ENCODE results near the gene ZNF217. TPM values are rescaled to one million over a fixed set of nuclear protein-coding genes. Genes with fewer than 3 reads are reported as not detected.
"Not testable (repeated sequence)": the region's sequence is repeated elsewhere in the genome, so short reads cannot be mapped to it uniquely, and the experiment has no call there.

Gene ZNF217
- total and polyA plus RNA-seq, 2 donors (not counting 1 experiment from before 2014, with no cell fraction given), result 14.5 to 22.0 TPM

DNA sequence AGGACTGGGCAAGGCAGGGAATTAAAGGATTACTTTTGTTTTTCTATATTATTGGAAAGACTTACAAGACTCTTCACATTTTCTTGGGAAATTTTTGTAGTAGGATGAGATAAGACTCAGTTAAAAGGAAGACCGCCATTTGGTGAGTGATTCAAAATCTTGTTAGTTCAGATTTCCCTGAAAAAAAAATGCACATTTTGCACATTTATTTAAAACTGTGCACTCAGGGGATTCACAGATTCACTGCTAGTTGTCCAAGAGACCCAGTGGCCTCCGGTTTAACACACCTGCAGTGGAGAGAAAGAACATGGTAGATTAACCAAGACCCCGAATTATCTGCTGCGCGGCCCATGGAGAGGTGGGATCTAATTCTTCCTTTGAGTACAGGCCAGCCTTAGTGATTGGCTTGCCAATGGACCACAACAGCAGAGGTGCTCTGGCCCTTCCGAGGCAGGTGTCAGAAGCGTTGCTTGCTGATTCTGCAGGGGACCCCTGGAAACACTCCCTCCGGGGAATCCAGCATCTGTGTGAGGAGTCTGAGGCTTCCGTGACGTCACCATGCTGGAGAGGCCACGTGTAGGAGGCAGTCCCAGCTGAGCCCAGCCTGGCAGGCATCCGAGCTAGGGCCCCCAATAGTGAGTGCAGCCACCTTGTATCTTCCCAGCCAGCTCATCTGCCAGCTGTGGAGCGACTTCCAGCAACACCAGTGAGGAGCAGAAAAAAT lies 68.9 kb downstream of the ZNF217 start:
- Histone ChIP-seq H3K9me3 (ENCODE audit: control insufficient read depth, insufficient read depth, low read depth, low read length) (no peaks in the 10 kb centered on the region), H3K9ac (ENCODE audit: insufficient read depth, low read length) (no peak overlapping the region), H3K4me1 (ENCODE audit: control insufficient read depth, extremely low read depth, insufficient read depth, low read length) (no peaks in the 10 kb centered on the region), H3K4me3 (replicated peaks in 1 of 4; ENCODE audit: control extremely low read depth in 1 of 4, insufficient read depth in 1 of 4, low read depth in 3 of 4, low read length in 4 of 4) (no peak overlapping the region), H3K4me2 (ENCODE audit: extremely low read depth, insufficient read depth, low read length) (no peak overlapping the region), H4K20me1 (ENCODE audit: control insufficient read depth, extremely low read depth, insufficient read depth, low read length) (no peaks in the 10 kb centered on the region), H2AFZ (ENCODE audit: low read length) (no peak overlapping the region), H3K79me2 (ENCODE audit: control insufficient read depth, insufficient read depth, low read length) (no peaks in the 10 kb centered on the region), H3K27ac (ENCODE audit: insufficient read depth, low read length) (no peak overlapping the region), H3K27me3 (ENCODE audit: control insufficient read depth, insufficient read depth, low read length) (no peaks in the 10 kb centered on the region), H3K36me3 (ENCODE audit: control insufficient read depth, insufficient read depth, low read length) (no peaks in the 10 kb centered on the region)
- DNase-seq (ENCODE audit: low read depth in 2 of 2), result no peak
- TF ChIP-seq, protein P1, sequence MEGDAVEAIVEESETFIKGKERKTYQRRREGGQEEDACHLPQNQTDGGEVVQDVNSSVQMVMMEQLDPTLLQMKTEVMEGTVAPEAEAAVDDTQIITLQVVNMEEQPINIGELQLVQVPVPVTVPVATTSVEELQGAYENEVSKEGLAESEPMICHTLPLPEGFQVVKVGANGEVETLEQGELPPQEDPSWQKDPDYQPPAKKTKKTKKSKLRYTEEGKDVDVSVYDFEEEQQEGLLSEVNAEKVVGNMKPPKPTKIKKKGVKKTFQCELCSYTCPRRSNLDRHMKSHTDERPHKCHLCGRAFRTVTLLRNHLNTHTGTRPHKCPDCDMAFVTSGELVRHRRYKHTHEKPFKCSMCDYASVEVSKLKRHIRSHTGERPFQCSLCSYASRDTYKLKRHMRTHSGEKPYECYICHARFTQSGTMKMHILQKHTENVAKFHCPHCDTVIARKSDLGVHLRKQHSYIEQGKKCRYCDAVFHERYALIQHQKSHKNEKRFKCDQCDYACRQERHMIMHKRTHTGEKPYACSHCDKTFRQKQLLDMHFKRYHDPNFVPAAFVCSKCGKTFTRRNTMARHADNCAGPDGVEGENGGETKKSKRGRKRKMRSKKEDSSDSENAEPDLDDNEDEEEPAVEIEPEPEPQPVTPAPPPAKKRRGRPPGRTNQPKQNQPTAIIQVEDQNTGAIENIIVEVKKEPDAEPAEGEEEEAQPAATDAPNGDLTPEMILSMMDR (conservative IDR thresholded peaks at IDR 0.05 in 1 of 2, IDR thresholded peaks at IDR 0.05 in 1 of 2; ENCODE audit: low read depth in 1 of 2, low read length in 2 of 2), result no peak
- no peak for TF ChIP-seq EZH2 (IDR thresholded peaks at IDR 0.05; ENCODE audit: low read length, missing control alignments)

DNA sequence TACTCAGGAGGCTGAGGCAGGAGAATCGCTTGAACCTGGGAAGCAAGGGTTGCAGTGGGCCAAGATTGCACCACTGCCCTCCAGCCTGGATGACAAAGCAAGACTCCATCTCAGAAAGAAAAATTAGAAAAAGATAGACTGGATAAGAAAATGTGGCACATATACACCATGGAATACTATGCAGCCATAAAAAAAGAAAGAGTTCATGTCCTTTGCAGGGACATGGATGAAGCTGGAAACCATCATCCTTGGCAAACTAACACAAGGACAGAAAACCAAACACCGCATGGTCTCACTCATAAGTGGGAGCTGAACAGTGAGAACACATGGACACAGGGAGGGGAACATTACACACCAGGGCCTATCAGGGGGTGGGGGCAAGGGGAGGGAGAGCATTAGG lies 70.0 kb downstream of the ZNF217 start:
- H2AFZ ChIP-seq (ENCODE audit: low read length); DNase-seq (ENCODE audit: low read depth in 2 of 2); H3K4me1 ChIP-seq (ENCODE audit: control insufficient read depth, extremely low read depth, insufficient read depth, low read length); H3K4me3 ChIP-seq (replicated peaks in 1 of 4; ENCODE audit: control extremely low read depth in 1 of 4, insufficient read depth in 1 of 4, low read depth in 3 of 4, low read length in 4 of 4); H3K79me2 ChIP-seq (ENCODE audit: control insufficient read depth, insufficient read depth, low read length); H3K27ac ChIP-seq (ENCODE audit: insufficient read depth, low read length); H3K9ac ChIP-seq (ENCODE audit: insufficient read depth, low read length); H3K27me3 ChIP-seq (ENCODE audit: control insufficient read depth, insufficient read depth, low read length); H3K9me3 ChIP-seq (ENCODE audit: control insufficient read depth, insufficient read depth, low read depth, low read length); H3K4me2 ChIP-seq (ENCODE audit: extremely low read depth, insufficient read depth, low read length); H3K36me3 ChIP-seq (ENCODE audit: control insufficient read depth, insufficient read depth, low read length); H4K20me1 ChIP-seq (ENCODE audit: control insufficient read depth, extremely low read depth, insufficient read depth, low read length): not testable (repeated sequence)

DNA sequence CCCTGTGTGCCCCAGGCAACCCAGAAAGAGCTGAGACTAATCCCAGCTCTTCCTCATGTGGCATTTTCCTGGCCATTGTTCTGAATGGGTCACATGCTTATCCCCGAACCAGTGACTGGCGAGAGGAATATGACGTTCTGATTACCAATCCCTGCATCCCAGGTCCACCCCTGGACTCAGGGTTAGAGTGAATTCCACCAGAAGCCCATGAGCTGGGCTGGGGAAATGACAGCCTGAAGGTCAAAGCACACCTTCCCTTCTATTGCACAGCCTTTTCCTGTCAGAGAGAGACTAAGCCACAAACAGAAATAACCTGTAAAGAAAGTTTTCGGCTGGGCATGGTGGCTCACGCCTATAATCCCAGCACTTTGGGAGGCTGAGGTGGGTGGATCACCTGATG lies 70.9 kb downstream of the ZNF217 start:
- no peak for DNase-seq (ENCODE audit: low read depth in 2 of 2)
- H3K36me3 ChIP-seq (ENCODE audit: control insufficient read depth, insufficient read depth, low read length), result no peaks in the 10 kb centered on the region
- H3K4me3 ChIP-seq (replicated peaks in 1 of 4; ENCODE audit: control extremely low read depth in 1 of 4, insufficient read depth in 1 of 4, low read depth in 3 of 4, low read length in 4 of 4), result no peak overlapping the region
- no peak for TF ChIP-seq EZH2 (IDR thresholded peaks at IDR 0.05; ENCODE audit: low read length, missing control alignments)
- TF ChIP-seq, protein P1 (conservative IDR thresholded peaks at IDR 0.05 in 1 of 2, IDR thresholded peaks at IDR 0.05 in 1 of 2; ENCODE audit: low read depth in 1 of 2, low read length in 2 of 2), result no peak
- H3K9ac ChIP-seq (ENCODE audit: insufficient read depth, low read length), result no peak overlapping the region
- no peaks in the 10 kb centered on the region for H3K4me1 ChIP-seq (ENCODE audit: control insufficient read depth, extremely low read depth, insufficient read depth, low read length)
- H3K27me3 ChIP-seq (ENCODE audit: control insufficient read depth, insufficient read depth, low read length), result no peaks in the 10 kb centered on the region
- H3K79me2 ChIP-seq (ENCODE audit: control insufficient read depth, insufficient read depth, low read length), result no peaks in the 10 kb centered on the region
- H2AFZ ChIP-seq (ENCODE audit: low read length), result no peak overlapping the region
- no peaks in the 10 kb centered on the region for H3K9me3 ChIP-seq (ENCODE audit: control insufficient read depth, insufficient read depth, low read depth, low read length)
- no peak overlapping the region for H3K4me2 ChIP-seq (ENCODE audit: extremely low read depth, insufficient read depth, low read length)
- no peaks in the 10 kb centered on the region for H4K20me1 ChIP-seq (ENCODE audit: control insufficient read depth, extremely low read depth, insufficient read depth, low read length)
- H3K27ac ChIP-seq (ENCODE audit: insufficient read depth, low read length), result no peak overlapping the region

All from fibroblast of lung (primary cell).